H1 (cell line): Measurements from ENCODE around the gene TLR8. TPM values are rescaled to one million over a fixed set of nuclear protein-coding genes. Genes with fewer than 3 reads are reported as not detected.

Source experiments
- BRCA1 ChIP-seq: IDR thresholded peaks from 2 replicates; pipeline ENCODE4 v1.6.1; 2012; ENCODE audit warnings: low read depth, low read length, improper control_type of control experiment
- CEBPB ChIP-seq: IDR thresholded peaks from 2 replicates; pipeline ENCODE4 v1.6.1; 2012; ENCODE audit warnings: low read depth, low read length
- CHD7 ChIP-seq: fragments of 300-600 bp; sonication (generic); IDR thresholded peaks from 2 replicates; pipeline ENCODE4 v1.7.1; 2012; ENCODE audit warnings: low read length, moderate library complexity, mild to moderate bottlenecking, inconsistent platforms; ENCODE audit not compliant: insufficient replicate concordance
- E2F6 ChIP-seq: IDR thresholded peaks from 2 replicates; pipeline ENCODE4 v1.6.1; 2012; ENCODE audit warnings: inconsistent platforms
- HDAC2 ChIP-seq, 2 experiments: fragments of 300-600 bp in 1 of 2; sonication (generic) in 1 of 2; IDR thresholded peaks; 2 replicates each; pipeline ENCODE4 v1.6.1; 2011 to 2012; ENCODE audit warnings: low read depth in 2 of 2, low read length in 2 of 2, mild to moderate bottlenecking in 2 of 2, moderate library complexity in 2 of 2, borderline replicate concordance in 1 of 2, inconsistent platforms in 1 of 2
- RBBP5 ChIP-seq: IDR thresholded peaks from 2 replicates; pipeline ENCODE4 v1.7.1; 2012; ENCODE audit warnings: low read depth, mild to moderate bottlenecking, inconsistent platforms, low read length, moderate library complexity, borderline replicate concordance
- RFX5 ChIP-seq: IDR thresholded peaks from 2 replicates; pipeline ENCODE4 v1.6.1; 2011; ENCODE audit warnings: low read depth, low read length, improper control_type of control experiment, borderline replicate concordance
- SAP30 ChIP-seq: fragments of 300-600 bp; sonication (generic); IDR thresholded peaks from 2 replicates; pipeline ENCODE4 v1.7.1; 2012; ENCODE audit warnings: low read length, moderate library complexity, mild to moderate bottlenecking, inconsistent platforms; ENCODE audit not compliant: insufficient read depth, insufficient replicate concordance
- USF2 ChIP-seq: IDR thresholded peaks from 2 replicates; pipeline ENCODE4 v1.6.1; 2011; ENCODE audit warnings: low read length, improper control_type of control experiment
- polyA plus RNA-seq, 7 experiments: library from polyadenylated mRNA; depleted of rRNA in 3 of 7; stranded (reverse) in 5 of 7; unstranded in 2 of 7; fragments of >200 nt in 5 of 7; fragments of 200-250 nt in 2 of 7; gene quantifications; 1 replicate in 5 of 7; 2 replicates in 1 of 7; 4 replicates in 1 of 7; pipeline versions ENCODE4 v1.2.1 to v1.2.3, GENCODE V29; 2011 to 2013; ENCODE audit warnings: missing spikeins in 2 of 7, mixed read lengths in 2 of 7
- total RNA-seq: library from RNA; stranded (reverse); fragmentation: NEBNext Ultra II Directional; extraction: Animal tissue kit (Norgen Biotek cat#: 25700); gene quantifications from 2 replicates; pipeline ENCODE4 v1.2.1, GENCODE V29; 2021

TLR8 gene
- total and polyA plus RNA-seq, 2 of the 8 experiments (the other 6 are each of a cell fraction or from before 2014, with no cell fraction given), result not detected

GRCh38 chrX:12917753-12918152 is 11.3 kb downstream of the TLR8 start (continued):
- no peak for TF ChIP-seq CHD7
- TF ChIP-seq HDAC2 (IDR thresholded peaks at IDR 0.05; ENCODE audit: borderline replicate concordance in 1 of 2, low read depth in 2 of 2, low read length in 2 of 2), result no peak
- TF ChIP-seq SAP30, result no peak
- TF ChIP-seq USF2, result no peak
- no peak for TF ChIP-seq BRCA1
- TF ChIP-seq E2F6, result no peak
- no peak for TF ChIP-seq RBBP5
- TF ChIP-seq CEBPB, result no peak
- TF ChIP-seq RFX5, result no peak
